Natural killer cell (primary cell): ENCODE data around the gene CFAP77. TPM values are rescaled to one million over a fixed set of nuclear protein-coding genes. Genes with fewer than 3 reads are reported as not detected.

Experiments used
- ATAC-seq, 3 donors: fragments of 150-1000 bp in 2 of 3; fragments of 200-7000 bp in 1 of 3; cut with Tn5 transposase; 1 replicate in 1 of 3; 2 replicates in 2 of 3; pipeline ENCODE4 v1.10.0; 2021; ENCODE audit warnings: mild to moderate bottlenecking in 2 of 3, moderate library complexity in 2 of 3
- DNase-seq, 2 donors: peaks; one replicate each; pipeline versions ENCODE4 v3.0.0 to v3.0.0-alpha.2; 2013 to 2021; ENCODE audit warnings: mixed read lengths in 1 of 2
- H3K27ac ChIP-seq: one replicate; pipeline ENCODE4 v1.5.1; 2013; ENCODE audit warnings: mild to moderate bottlenecking, low read length
- H3K27me3 ChIP-seq: one replicate; pipeline ENCODE4 v1.6.1; 2013; ENCODE audit warnings: low read length; ENCODE audit not compliant: control insufficient read depth, insufficient read depth
- H3K36me3 ChIP-seq: one replicate; pipeline ENCODE4 v1.6.1; 2013; ENCODE audit warnings: low read length; ENCODE audit not compliant: control insufficient read depth, insufficient read depth
- H3K4me1 ChIP-seq: one replicate; pipeline ENCODE4 v1.6.1; 2013; ENCODE audit warnings: low read length; ENCODE audit not compliant: control insufficient read depth, insufficient read depth
- H3K4me3 ChIP-seq: one replicate; pipeline ENCODE4 v1.5.1; 2013; ENCODE audit warnings: low read length
- H3K9me3 ChIP-seq: one replicate; pipeline ENCODE4 v1.6.1; 2013; ENCODE audit warnings: low read length; ENCODE audit not compliant: control insufficient read depth, insufficient read depth
- H3K27ac Mint-ChIP-seq, 2 donors: one replicate each; pipeline ENCODE4 v1.8.0; 2022; ENCODE audit warnings: mild to moderate bottlenecking in 2 of 2, mixed read lengths in 2 of 2, moderate library complexity in 1 of 2
- H3K27me3 Mint-ChIP-seq, 2 donors: one replicate each; pipeline ENCODE4 v1.8.0; 2022; ENCODE audit warnings: low read depth in 2 of 2, mixed read lengths in 2 of 2
- H3K36me3 Mint-ChIP-seq: one replicate; pipeline ENCODE4 v1.8.0; 2022; ENCODE audit warnings: mixed read lengths
- H3K4me1 Mint-ChIP-seq, 2 donors: one replicate each; pipeline ENCODE4 v1.8.0; 2022; ENCODE audit warnings: mixed read lengths in 2 of 2
- H3K4me3 Mint-ChIP-seq: one replicate; pipeline ENCODE4 v1.8.0; 2022; ENCODE audit warnings: mild to moderate bottlenecking, moderate library complexity, mixed read lengths
- H3K9me3 Mint-ChIP-seq, 2 donors: one replicate each; pipeline ENCODE4 v1.8.0; 2022; ENCODE audit warnings: mixed read lengths in 2 of 2
- WGBS: methylation state at CpG from one replicate; pipeline ENCODE4 v1.1.7; 2013; ENCODE audit warnings: missing lambda C conversion rate; ENCODE audit not compliant: insufficient coverage; 5-methylcytosine and 5-hydroxymethylcytosine counted together
- intact Hi-C: fragments of 100-400 bp; cut with micrococcal nuclease; formaldehyde crosslinking; loops from one replicate; pipeline ENCODE4 v1.14.2; 2022
- total RNA-seq, 4 donors: library from RNA; stranded (reverse); fragments of 120-200 nt in 1 of 4; gene quantifications; one replicate each; pipeline versions ENCODE4 v1.2.3 to v1.2.4, GENCODE V29; 2013 to 2022
- TF ChIP-seq, protein P1 (sequence below): fragments of 200-600 bp; IDR thresholded peaks from one replicate; pipeline ENCODE4 v1.8.0; 2022; ENCODE audit warnings: antibody characterized with exemption

Gene CFAP77
- total RNA-seq, 3 donors from 2014 or later (not counting 1 experiment from before 2014, with no cell fraction given), result not detected

GRCh38 chr9:132556714-132557113 lies 146.7 kb downstream of the CFAP77 start:
- peaks cover 25 to 55% of the 10 kb centered on the region in 2 donors for H3K27me3 Mint-ChIP-seq
- no peak overlapping the region for H3K27ac Mint-ChIP-seq
- intact Hi-C loops, result no loop called here
- ATAC-seq (no peak), DNase-seq (no peak)
- H3K4me1 Mint-ChIP-seq, result no peaks in the 10 kb centered on the region
- no peaks in the 10 kb centered on the region for H3K36me3 ChIP-seq
- no peaks in the 10 kb centered on the region for H3K9me3 Mint-ChIP-seq
- no peaks in the 10 kb centered on the region for H3K36me3 Mint-ChIP-seq
- H3K4me3 Mint-ChIP-seq, result no peak overlapping the region
- 81% methylated on average over 26 of the region's 26 CpGs for WGBS
- TF ChIP-seq, protein P1, sequence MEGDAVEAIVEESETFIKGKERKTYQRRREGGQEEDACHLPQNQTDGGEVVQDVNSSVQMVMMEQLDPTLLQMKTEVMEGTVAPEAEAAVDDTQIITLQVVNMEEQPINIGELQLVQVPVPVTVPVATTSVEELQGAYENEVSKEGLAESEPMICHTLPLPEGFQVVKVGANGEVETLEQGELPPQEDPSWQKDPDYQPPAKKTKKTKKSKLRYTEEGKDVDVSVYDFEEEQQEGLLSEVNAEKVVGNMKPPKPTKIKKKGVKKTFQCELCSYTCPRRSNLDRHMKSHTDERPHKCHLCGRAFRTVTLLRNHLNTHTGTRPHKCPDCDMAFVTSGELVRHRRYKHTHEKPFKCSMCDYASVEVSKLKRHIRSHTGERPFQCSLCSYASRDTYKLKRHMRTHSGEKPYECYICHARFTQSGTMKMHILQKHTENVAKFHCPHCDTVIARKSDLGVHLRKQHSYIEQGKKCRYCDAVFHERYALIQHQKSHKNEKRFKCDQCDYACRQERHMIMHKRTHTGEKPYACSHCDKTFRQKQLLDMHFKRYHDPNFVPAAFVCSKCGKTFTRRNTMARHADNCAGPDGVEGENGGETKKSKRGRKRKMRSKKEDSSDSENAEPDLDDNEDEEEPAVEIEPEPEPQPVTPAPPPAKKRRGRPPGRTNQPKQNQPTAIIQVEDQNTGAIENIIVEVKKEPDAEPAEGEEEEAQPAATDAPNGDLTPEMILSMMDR, result no peak
- H3K27ac ChIP-seq, result no peak overlapping the region
- peaks cover 4% of the 10 kb centered on the region for H3K27me3 ChIP-seq
- H3K4me1 ChIP-seq, result no peaks in the 10 kb centered on the region
- no peaks in the 10 kb centered on the region for H3K9me3 ChIP-seq
- H3K4me3 ChIP-seq, result no peak overlapping the region

GRCh38 chr9:132557159-132557558 lies 147.1 kb downstream of the CFAP77 start:
- TF ChIP-seq, protein P1, result no peak
- no peaks in the 10 kb centered on the region for H3K4me1 ChIP-seq
- 91% methylated on average over 15 of the region's 15 CpGs for WGBS
- no peak overlapping the region for H3K27ac ChIP-seq
- H3K4me3 Mint-ChIP-seq, result no peak overlapping the region
- no peaks in the 10 kb centered on the region for H3K36me3 Mint-ChIP-seq
- DNase-seq, result no peak
- no peaks in the 10 kb centered on the region for H3K36me3 ChIP-seq
- no peak overlapping the region for H3K4me3 ChIP-seq
- no peaks in the 10 kb centered on the region for H3K9me3 Mint-ChIP-seq
- H3K4me1 Mint-ChIP-seq, result no peaks in the 10 kb centered on the region
- H3K27me3 ChIP-seq, result peaks cover 4% of the 10 kb centered on the region
- no peak overlapping the region for H3K27ac Mint-ChIP-seq
- intact Hi-C loops, result no loop called here
- H3K27me3 Mint-ChIP-seq, result peaks cover 25 to 60% of the 10 kb centered on the region in 2 donors
- H3K9me3 ChIP-seq, result no peaks in the 10 kb centered on the region
- no peak for ATAC-seq

- peaks cover 33 to 75% of the 10 kb centered on the region in 2 donors for H3K27me3 Mint-ChIP-seq
- no peak overlapping the region for H3K4me3 ChIP-seq
- no peak overlapping the region for H3K27ac ChIP-seq
- peaks cover 4% of the 10 kb centered on the region for H3K27me3 ChIP-seq
- no peaks in the 10 kb centered on the region for H3K36me3 Mint-ChIP-seq
- H3K9me3 Mint-ChIP-seq, result no peaks in the 10 kb centered on the region
- no peaks in the 10 kb centered on the region for H3K4me1 ChIP-seq
- intact Hi-C loops, result no loop called here
- ATAC-seq, result no peak
- 100% methylated on average over 2 of the region's 2 CpGs for WGBS
- H3K27ac Mint-ChIP-seq, result no peak overlapping the region
- H3K4me3 Mint-ChIP-seq, result no peak overlapping the region
- no peak for DNase-seq
- no peaks in the 10 kb centered on the region for H3K36me3 ChIP-seq
- TF ChIP-seq, protein P1, result no peak
- H3K4me1 Mint-ChIP-seq, result no peaks in the 10 kb centered on the region
- H3K9me3 ChIP-seq, result no peaks in the 10 kb centered on the region
These were observed 149.7 kb downstream of the CFAP77 start for GRCh38 chr9:132559711-132560110.

DNA sequence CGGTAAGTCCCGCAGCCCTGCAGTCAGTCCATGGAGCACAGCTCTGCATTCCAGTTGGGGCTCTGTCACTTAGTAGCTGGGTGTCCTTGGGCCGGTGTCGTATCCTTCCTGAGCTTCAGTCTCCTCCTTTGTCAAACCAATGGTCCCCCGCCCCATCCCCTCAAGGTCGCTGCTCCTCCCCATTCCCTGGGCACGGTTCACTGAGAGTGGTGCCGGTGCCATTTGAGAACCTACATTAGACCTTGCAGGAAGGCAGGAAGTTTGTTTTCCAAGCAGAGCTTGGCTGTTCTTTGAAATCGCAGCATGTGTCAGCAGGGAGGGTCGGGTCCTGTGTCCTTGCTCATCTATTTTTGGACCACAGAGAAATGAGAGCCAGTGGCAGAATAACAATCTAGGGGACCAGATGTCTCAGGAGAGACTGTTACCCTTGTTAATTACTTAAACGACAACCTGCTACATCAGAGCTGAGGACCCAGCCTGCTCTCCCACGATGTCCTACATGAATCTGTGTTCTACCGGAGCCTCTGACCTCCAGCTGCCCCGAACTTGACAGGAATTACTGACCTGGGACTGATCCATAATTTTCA lies 150.7 kb downstream of the CFAP77 start:
- no peak overlapping the region for H3K4me3 ChIP-seq
- ATAC-seq (no peak), DNase-seq (no peak)
- H3K27ac Mint-ChIP-seq, result no peak overlapping the region
- H3K27ac ChIP-seq, result no peak overlapping the region
- H3K36me3 Mint-ChIP-seq, result no peaks in the 10 kb centered on the region
- no peaks in the 10 kb centered on the region for H3K9me3 ChIP-seq
- no peaks in the 10 kb centered on the region for H3K4me1 ChIP-seq
- H3K27me3 ChIP-seq, result peaks cover 4% of the 10 kb centered on the region
- H3K9me3 Mint-ChIP-seq, result no peaks in the 10 kb centered on the region
- H3K36me3 ChIP-seq, result no peaks in the 10 kb centered on the region
- H3K4me3 Mint-ChIP-seq, result no peak overlapping the region
- H3K4me1 Mint-ChIP-seq, result no peaks in the 10 kb centered on the region
- TF ChIP-seq, protein P1, result no peak
- H3K27me3 Mint-ChIP-seq, result peaks cover 30 to 67% of the 10 kb centered on the region in 2 donors
- WGBS, result 48% methylated on average over 14 of the region's 14 CpGs
- intact Hi-C loops, result no loop called here
